Neuronal stem cell (in vitro differentiated cells): ENCODE results near the gene EIPR1.
A peak's percentile ranks its signal among the peaks of the same experiment; 100 is the strongest.
"Not testable (repeated sequence)": the region's sequence is repeated elsewhere in the genome, so short reads cannot be mapped to it uniquely, and the experiment has no call there.

Experiments used
- DNase-seq: peaks from one replicate; pipeline ENCODE4 v3.0.0-alpha.2; 2013; ENCODE audit warnings: low spot score
- H2AFZ ChIP-seq: one replicate; pipeline ENCODE4 v1.6.1; 2013; ENCODE audit warnings: mild to moderate bottlenecking, low read length, inconsistent platforms
- H2AK5ac ChIP-seq: 2 replicates; pipeline ENCODE4 v1.6.1; 2013; ENCODE audit warnings: low read depth, mild to moderate bottlenecking, inconsistent platforms, low read length, moderate library complexity, mixed read lengths
- H2BK120ac ChIP-seq: 2 replicates; pipeline ENCODE4 v1.6.1; 2013; ENCODE audit warnings: low read depth, mild to moderate bottlenecking, inconsistent platforms, low read length, moderate library complexity, mixed read lengths
- H2BK12ac ChIP-seq: one replicate; pipeline ENCODE4 v1.6.1; 2013; ENCODE audit warnings: low read length, inconsistent platforms
- H2BK15ac ChIP-seq: 2 replicates; pipeline ENCODE4 v1.6.1; 2013; ENCODE audit warnings: mild to moderate bottlenecking, low read length, inconsistent platforms, mixed read lengths
- H2BK5ac ChIP-seq: one replicate; pipeline ENCODE4 v1.6.1; 2013; ENCODE audit warnings: inconsistent platforms, mild to moderate bottlenecking, low read length, moderate library complexity
- H3K14ac ChIP-seq: one replicate; pipeline ENCODE4 v1.6.1; 2013; ENCODE audit warnings: low read length, inconsistent platforms
- H3K18ac ChIP-seq: 2 replicates; pipeline ENCODE4 v1.6.1; 2013; ENCODE audit warnings: low read length, inconsistent platforms
- H3K23ac ChIP-seq: 2 replicates; pipeline ENCODE4 v1.6.1; 2013; ENCODE audit warnings: low read depth, mild to moderate bottlenecking, mixed read lengths, low read length, inconsistent platforms; ENCODE audit not compliant: poor library complexity
- H3K27ac ChIP-seq: replicated peaks from 3 replicates; pipeline ENCODE4 v1.5.1; 2013; ENCODE audit warnings: low read length, inconsistent platforms
- H3K27me3 ChIP-seq, 3 experiments: 2 replicates each; pipeline ENCODE4 v1.6.1; 2013; ENCODE audit warnings: low read length in 3 of 3, mild to moderate bottlenecking in 2 of 3, inconsistent platforms in 1 of 3, low read depth in 1 of 3, mixed read lengths in 1 of 3, moderate library complexity in 1 of 3; ENCODE audit not compliant: control insufficient read depth in 3 of 3, insufficient read depth in 3 of 3
- H3K36me3 ChIP-seq, 2 donors: replicated peaks in 1 of 2; 2 replicates each; pipeline ENCODE4 v1.6.1; 2013; ENCODE audit warnings: low read length in 2 of 2; ENCODE audit not compliant: control insufficient read depth in 2 of 2, insufficient read depth in 2 of 2
- H3K4ac ChIP-seq: 2 replicates; pipeline ENCODE4 v1.6.1; 2013; ENCODE audit warnings: inconsistent platforms, mild to moderate bottlenecking, low read length, moderate library complexity
- H3K4me1 ChIP-seq, 2 donors: 1 replicate in 1 of 2; 2 replicates in 1 of 2; pipeline ENCODE4 v1.6.1; 2013; ENCODE audit warnings: low read length in 2 of 2, low read depth in 1 of 2; ENCODE audit not compliant: control insufficient read depth in 2 of 2, insufficient read depth in 1 of 2
- H3K4me2 ChIP-seq: one replicate; pipeline ENCODE4 v1.6.1; 2013; ENCODE audit warnings: mild to moderate bottlenecking, low read length, inconsistent platforms; ENCODE audit not compliant: insufficient read depth, poor library complexity, severe bottlenecking
- H3K4me3 ChIP-seq, 2 donors: 2 replicates each; pipeline ENCODE4 v1.5.1; 2013; ENCODE audit warnings: low read length in 2 of 2, mild to moderate bottlenecking in 2 of 2, inconsistent platforms in 1 of 2, moderate library complexity in 1 of 2
- H3K79me1 ChIP-seq: one replicate; pipeline ENCODE4 v1.6.1; 2013; ENCODE audit warnings: low read depth, mild to moderate bottlenecking, inconsistent platforms, low read length, moderate library complexity
- H3K9ac ChIP-seq: one replicate; pipeline ENCODE4 v1.6.1; 2013; ENCODE audit warnings: mild to moderate bottlenecking, low read depth, low read length, inconsistent platforms; ENCODE audit not compliant: poor library complexity
- H3K9me3 ChIP-seq, 2 donors: replicated peaks in 1 of 2; 2 replicates each; pipeline versions ENCODE3 to v1.6.1; 2013; ENCODE audit warnings: low read length in 2 of 2, mild to moderate bottlenecking in 2 of 2, inconsistent platforms in 1 of 2, low read depth in 1 of 2, mixed read lengths in 1 of 2, moderate library complexity in 1 of 2; ENCODE audit not compliant: control insufficient read depth in 2 of 2, insufficient read depth in 1 of 2
- H4K8ac ChIP-seq: one replicate; pipeline ENCODE4 v1.6.1; 2013; ENCODE audit warnings: low read depth, mild to moderate bottlenecking, inconsistent platforms, low read length, moderate library complexity
- H4K91ac ChIP-seq: one replicate; pipeline ENCODE4 v1.6.1; 2013; ENCODE audit warnings: low read length, low read depth, mild to moderate bottlenecking, inconsistent platforms; ENCODE audit not compliant: poor library complexity
- WGBS, 2 donors: extraction: QIAGEN DNeasy Blood & Tissue Kit; methylation state at CpG; one replicate each; pipeline ENCODE4 v1.1.7; 2013; ENCODE audit warnings: missing lambda C conversion rate in 2 of 2, mixed read lengths in 1 of 2; ENCODE audit not compliant: insufficient read length in 2 of 2, insufficient replicate concordance in 1 of 2; ENCODE audit errors: extremely low coverage in 2 of 2; 5-methylcytosine and 5-hydroxymethylcytosine counted together

EIPR1 gene

GRCh38 chr2:3284657-3285630, 92.7 kb downstream of the EIPR1 start:
- H2BK15ac ChIP-seq: no peak overlapping the region
- no peak overlapping the region for H3K14ac ChIP-seq
- no peak overlapping the region for H3K4me3 ChIP-seq
- H2BK12ac ChIP-seq: no peak overlapping the region
- no peak overlapping the region for H2AFZ ChIP-seq
- H3K36me3 ChIP-seq: peaks cover 0 to 1% of the 10 kb centered on the region in 2 donors
- H4K8ac ChIP-seq: no peak overlapping the region
- H4K91ac ChIP-seq: no peak overlapping the region
- WGBS, 2 donors: no CpG with 5 or more reads among the region's 24 CpGs
- H3K18ac ChIP-seq: peak overlapping the region; percentile 57
- no peak overlapping the region for H3K4ac ChIP-seq
- no peak overlapping the region for H2BK5ac ChIP-seq
- no peak overlapping the region for H2BK120ac ChIP-seq
- H3K27me3 ChIP-seq: no peaks in the 10 kb centered on the region
- H2AK5ac ChIP-seq: no peak overlapping the region
- H3K4me2 ChIP-seq: no peak overlapping the region
- DNase-seq: no peak
- peaks cover 2 to 13% of the 10 kb centered on the region in 2 donors for H3K9me3 ChIP-seq
- peaks cover 6% of the 10 kb centered on the region for H3K79me1 ChIP-seq
- no peak overlapping the region for H3K23ac ChIP-seq
- no peak overlapping the region for H3K27ac ChIP-seq
- H3K4me1 ChIP-seq: peaks cover 11 to 18% of the 10 kb centered on the region in 2 donors
- no peak overlapping the region for H3K9ac ChIP-seq

GRCh38 chr2:3283876-3284656, 93.6 kb downstream of the EIPR1 start:
- not testable (repeated sequence) for H3K23ac ChIP-seq, H2BK5ac ChIP-seq, H3K79me1 ChIP-seq, H3K9ac ChIP-seq, H3K9me3 ChIP-seq, H2BK15ac ChIP-seq, H3K4ac ChIP-seq, H2AK5ac ChIP-seq, H3K18ac ChIP-seq, H4K8ac ChIP-seq, H3K14ac ChIP-seq, H2BK12ac ChIP-seq, H3K36me3 ChIP-seq, DNase-seq, H3K27me3 ChIP-seq, H4K91ac ChIP-seq, H3K4me3 ChIP-seq, H3K27ac ChIP-seq, H3K4me2 ChIP-seq, H2BK120ac ChIP-seq, H2AFZ ChIP-seq
- peaks cover 11 to 16% of the 10 kb centered on the region in 2 donors for H3K4me1 ChIP-seq
- WGBS, 2 donors: no CpG with 5 or more reads among the region's 38 CpGs

GRCh38 chr2:3283206-3283605, 94.4 kb downstream of the EIPR1 start:
- Histone ChIP-seq H2AK5ac (peak overlapping the region; percentile 93), H3K27me3 (no peaks in the 10 kb centered on the region), H2BK12ac (no peak overlapping the region), H3K18ac (peak overlapping the region; percentile 89), H3K9ac (peak overlapping the region; percentile 88), H3K36me3 (no peaks in the 10 kb centered on the region), H4K91ac (no peak overlapping the region), H3K27ac (no peak overlapping the region), H3K14ac (peak overlapping the region; percentile 77), H3K4me1 (peaks cover 11 to 14% of the 10 kb centered on the region in 2 donors), H2AFZ (no peak overlapping the region), H3K4me3 (no peak overlapping the region), H3K4me2 (no peak overlapping the region), H2BK120ac (no peak overlapping the region), H3K23ac (no peak overlapping the region), H2BK5ac (no peak overlapping the region), H3K4ac (no peak overlapping the region), H4K8ac (peak overlapping the region; percentile 48), H3K79me1 (peaks cover 3% of the 10 kb centered on the region), H3K9me3 (peaks cover 2 to 10% of the 10 kb centered on the region in 2 donors), H2BK15ac (peak overlapping the region; percentile 82)
- no peak for DNase-seq
- no CpG with 5 or more reads among the region's 14 CpGs for WGBS, 2 donors
